DND-41 (cell line): ENCODE results near the gene PNMT.

Experiments used
- ATAC-seq: fragments of 200-7000 bp; cut with Tn5 transposase; 3 replicates; pipeline ENCODE4 v1.9.1; 2021; ENCODE audit warnings: low read depth; ENCODE audit not compliant: insufficient read depth
- DNase-seq: peaks from one replicate; pipeline ENCODE4 v3.0.0-alpha.2; 2020
- H2AFZ ChIP-seq: 2 replicates; pipeline ENCODE4 v1.6.0; 2012; ENCODE audit warnings: low read depth, low read length
- H3K27ac ChIP-seq: 2 replicates; pipeline ENCODE4 v1.5.1; 2012; ENCODE audit warnings: low read length, inconsistent platforms
- H3K27me3 ChIP-seq: fragments of 200-600 bp; sonication (generic); 2 replicates; pipeline ENCODE4 v1.6.0; 2012; ENCODE audit warnings: low read length, mild to moderate bottlenecking, inconsistent platforms; ENCODE audit not compliant: insufficient read depth, poor library complexity
- H3K36me3 ChIP-seq: 2 replicates; pipeline ENCODE4 v1.5.1; 2012; ENCODE audit warnings: low read length, inconsistent platforms; ENCODE audit not compliant: insufficient read depth
- H3K4me1 ChIP-seq: 2 replicates; pipeline ENCODE4 v1.5.1; 2012; ENCODE audit warnings: mild to moderate bottlenecking, low read length; ENCODE audit not compliant: insufficient read depth
- H3K4me2 ChIP-seq: 2 replicates; pipeline ENCODE4 v1.6.0; 2012; ENCODE audit warnings: mild to moderate bottlenecking, moderate library complexity, low read length, inconsistent platforms; ENCODE audit not compliant: insufficient read depth
- H3K4me3 ChIP-seq, 2 experiments: fragments of 200-600 bp in 1 of 2; shearing (Covaris generic) in 1 of 2; 2 replicates each; pipeline ENCODE4 v1.5.1; 2012 to 2016; ENCODE audit warnings: inconsistent platforms in 2 of 2, low read length in 2 of 2, mild to moderate bottlenecking in 2 of 2, low read depth in 1 of 2, moderate library complexity in 1 of 2
- H3K79me2 ChIP-seq: 2 replicates; pipeline ENCODE4 v1.6.0; 2012; ENCODE audit warnings: low read length, inconsistent platforms; ENCODE audit not compliant: insufficient read depth
- H3K9ac ChIP-seq: 2 replicates; pipeline ENCODE4 v1.6.0; 2012; ENCODE audit warnings: low read depth, mild to moderate bottlenecking, inconsistent platforms, low read length, moderate library complexity
- H3K9me3 ChIP-seq: 2 replicates; pipeline ENCODE4 v1.5.1; 2012; ENCODE audit warnings: low read length, moderate library complexity, mild to moderate bottlenecking, inconsistent platforms; ENCODE audit not compliant: insufficient read depth, severe bottlenecking
- H4K20me1 ChIP-seq: 2 replicates; pipeline ENCODE4 v1.6.0; 2012; ENCODE audit warnings: low read length; ENCODE audit not compliant: insufficient read depth
- EZH2 ChIP-seq: IDR thresholded peaks from 3 replicates; pipeline ENCODE4 v1.6.1; 2012; ENCODE audit warnings: borderline replicate concordance, low read depth, mild to moderate bottlenecking, moderate library complexity, low read length, inconsistent platforms; ENCODE audit not compliant: severe bottlenecking
- TF ChIP-seq, protein P1 (sequence below): IDR thresholded peaks from 2 replicates; pipeline ENCODE4 v1.5.1; 2012; ENCODE audit warnings: borderline replicate concordance, low read length, moderate library complexity, mild to moderate bottlenecking; ENCODE audit not compliant: poor library complexity, severe bottlenecking; ENCODE audit errors: extremely low read depth

Gene PNMT

DNA sequence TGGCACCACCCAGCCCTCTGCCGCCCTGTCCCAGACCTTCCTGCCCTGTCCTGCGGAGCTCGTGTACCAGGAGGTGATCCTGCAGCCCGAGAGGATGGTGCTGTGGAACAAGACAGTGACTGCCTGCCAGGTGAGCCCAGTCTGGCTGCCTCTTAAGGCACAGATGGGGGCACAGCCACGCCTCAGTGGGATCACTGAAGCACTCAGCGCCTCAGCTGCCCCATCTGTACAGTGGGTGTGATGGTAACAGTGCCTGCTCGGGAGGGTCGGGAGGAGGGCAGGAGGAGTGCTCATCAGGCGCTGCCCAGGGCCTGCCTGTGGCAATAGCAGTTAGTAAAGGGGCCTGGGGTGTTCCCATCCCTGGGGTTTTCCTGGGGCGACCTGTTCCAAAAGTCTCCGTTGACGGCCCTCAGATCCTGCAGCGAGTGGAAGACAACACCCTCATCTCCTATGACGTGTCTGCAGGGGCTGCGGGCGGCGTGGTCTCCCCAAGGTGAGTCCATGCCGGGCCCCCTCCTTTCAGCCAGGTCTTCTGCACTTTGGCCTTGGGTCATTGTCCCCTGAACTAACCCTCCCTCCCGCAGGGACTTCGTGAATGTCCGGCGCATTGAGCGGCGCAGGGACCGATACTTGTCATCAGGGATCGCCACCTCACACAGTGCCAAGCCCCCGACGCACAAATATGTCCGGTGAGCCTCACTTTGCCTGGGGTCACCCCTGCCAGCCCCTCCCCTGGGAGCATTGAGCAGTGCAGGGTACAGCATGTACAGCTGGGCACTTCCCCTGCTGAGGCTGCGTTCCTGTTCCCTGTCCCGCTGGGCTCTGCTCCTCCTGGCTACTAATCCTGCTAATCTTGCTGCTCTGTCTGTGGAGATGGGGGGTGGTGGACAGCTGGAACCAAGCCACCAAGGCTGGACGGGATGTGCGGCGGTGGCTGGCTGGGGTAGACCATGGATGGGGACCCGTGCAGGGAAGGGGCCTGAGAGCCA, 7.6 kb upstream of the PNMT start:
- DNase-seq, result no peak
- Histone ChIP-seq H3K27ac (no peak overlapping the region), H3K4me1 (no peaks in the 10 kb centered on the region), H3K4me2 (no peak overlapping the region), H3K9me3 (no peaks in the 10 kb centered on the region), H3K4me3 (no peak overlapping the region), H4K20me1 (peaks cover 22% of the 10 kb centered on the region), H2AFZ (no peak overlapping the region), H3K79me2 (no peaks in the 10 kb centered on the region), H3K27me3 (no peaks in the 10 kb centered on the region), H3K36me3 (peaks cover 61% of the 10 kb centered on the region), H3K9ac (no peak overlapping the region)
- no peak for ATAC-seq
- no peak for TF ChIP-seq EZH2
- TF ChIP-seq, protein P1, sequence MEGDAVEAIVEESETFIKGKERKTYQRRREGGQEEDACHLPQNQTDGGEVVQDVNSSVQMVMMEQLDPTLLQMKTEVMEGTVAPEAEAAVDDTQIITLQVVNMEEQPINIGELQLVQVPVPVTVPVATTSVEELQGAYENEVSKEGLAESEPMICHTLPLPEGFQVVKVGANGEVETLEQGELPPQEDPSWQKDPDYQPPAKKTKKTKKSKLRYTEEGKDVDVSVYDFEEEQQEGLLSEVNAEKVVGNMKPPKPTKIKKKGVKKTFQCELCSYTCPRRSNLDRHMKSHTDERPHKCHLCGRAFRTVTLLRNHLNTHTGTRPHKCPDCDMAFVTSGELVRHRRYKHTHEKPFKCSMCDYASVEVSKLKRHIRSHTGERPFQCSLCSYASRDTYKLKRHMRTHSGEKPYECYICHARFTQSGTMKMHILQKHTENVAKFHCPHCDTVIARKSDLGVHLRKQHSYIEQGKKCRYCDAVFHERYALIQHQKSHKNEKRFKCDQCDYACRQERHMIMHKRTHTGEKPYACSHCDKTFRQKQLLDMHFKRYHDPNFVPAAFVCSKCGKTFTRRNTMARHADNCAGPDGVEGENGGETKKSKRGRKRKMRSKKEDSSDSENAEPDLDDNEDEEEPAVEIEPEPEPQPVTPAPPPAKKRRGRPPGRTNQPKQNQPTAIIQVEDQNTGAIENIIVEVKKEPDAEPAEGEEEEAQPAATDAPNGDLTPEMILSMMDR, result no peak

DNA sequence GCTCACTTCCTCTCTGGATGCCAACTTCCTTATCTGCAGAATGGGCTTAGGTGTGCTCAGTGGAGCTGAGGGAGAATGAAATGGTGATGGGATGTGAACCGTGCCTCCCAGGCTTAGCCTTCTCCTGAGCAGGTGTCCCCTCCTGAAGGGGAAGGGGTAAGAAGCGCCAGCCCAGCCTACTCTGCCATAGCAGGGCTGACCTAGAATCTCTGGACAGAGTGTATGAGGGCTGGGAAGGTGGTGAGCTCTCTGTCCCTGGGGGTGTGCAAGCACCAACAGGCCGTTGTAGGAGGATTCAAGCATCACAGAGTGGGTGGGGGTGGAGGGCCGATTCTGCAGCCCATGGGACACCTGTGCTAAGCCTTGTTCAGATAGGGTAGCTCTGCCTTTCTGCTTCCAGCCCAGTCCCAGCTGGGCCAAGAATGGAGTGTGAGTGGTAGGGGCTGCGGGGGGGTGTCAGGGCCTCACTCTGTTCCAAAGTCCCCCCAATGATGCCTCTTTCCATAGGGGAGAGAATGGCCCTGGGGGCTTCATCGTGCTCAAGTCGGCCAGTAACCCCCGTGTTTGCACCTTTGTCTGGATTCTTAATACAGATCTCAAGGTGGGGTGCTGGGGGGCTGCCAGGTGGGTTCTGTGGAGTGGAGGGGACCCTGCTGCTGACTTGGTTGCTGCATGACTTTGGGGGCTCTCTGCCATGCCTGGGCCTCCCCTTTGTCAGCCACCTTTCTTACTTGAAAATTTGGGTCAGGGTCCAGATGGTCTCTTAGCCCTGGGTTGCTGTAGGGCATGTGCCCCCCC, 6.3 kb upstream of the PNMT start:
- Histone ChIP-seq H3K36me3 (peaks cover 57% of the 10 kb centered on the region), H2AFZ (no peak overlapping the region), H3K4me2 (no peak overlapping the region), H3K27me3 (no peaks in the 10 kb centered on the region), H3K4me3 (no peak overlapping the region), H3K27ac (no peak overlapping the region), H4K20me1 (peaks cover 21% of the 10 kb centered on the region), H3K4me1 (no peaks in the 10 kb centered on the region), H3K9ac (no peak overlapping the region), H3K79me2 (no peaks in the 10 kb centered on the region), H3K9me3 (no peaks in the 10 kb centered on the region)
- DNase-seq, result no peak
- ATAC-seq, result no peak
- TF ChIP-seq, protein P1, result no peak
- no peak for TF ChIP-seq EZH2

DNA sequence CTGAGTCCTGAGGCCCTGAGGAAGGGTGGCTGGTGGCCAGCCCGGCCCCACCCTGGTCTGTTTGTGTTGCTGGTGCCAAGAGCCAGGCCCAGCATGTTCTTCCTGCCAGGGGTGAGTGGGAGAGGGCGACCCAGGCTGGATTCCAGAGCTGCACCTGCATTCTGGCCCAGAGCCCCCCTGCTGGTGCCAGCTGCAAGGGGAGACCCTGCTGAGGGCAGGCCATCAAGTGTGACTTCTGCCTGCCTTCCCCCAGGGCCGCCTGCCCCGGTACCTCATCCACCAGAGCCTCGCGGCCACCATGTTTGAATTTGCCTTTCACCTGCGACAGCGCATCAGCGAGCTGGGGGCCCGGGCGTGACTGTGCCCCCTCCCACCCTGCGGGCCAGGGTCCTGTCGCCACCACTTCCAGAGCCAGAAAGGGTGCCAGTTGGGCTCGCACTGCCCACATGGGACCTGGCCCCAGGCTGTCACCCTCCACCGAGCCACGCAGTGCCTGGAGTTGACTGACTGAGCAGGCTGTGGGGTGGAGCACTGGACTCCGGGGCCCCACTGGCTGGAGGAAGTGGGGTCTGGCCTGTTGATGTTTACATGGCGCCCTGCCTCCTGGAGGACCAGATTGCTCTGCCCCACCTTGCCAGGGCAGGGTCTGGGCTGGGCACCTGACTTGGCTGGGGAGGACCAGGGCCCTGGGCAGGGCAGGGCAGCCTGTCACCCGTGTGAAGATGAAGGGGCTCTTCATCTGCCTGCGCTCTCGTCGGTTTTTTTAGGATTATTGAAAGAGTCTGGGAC, 5.5 kb upstream of the PNMT start:
- DNase-seq (no peak), ATAC-seq (no peak)
- no peak for TF ChIP-seq EZH2
- TF ChIP-seq, protein P1, result no peak
- Histone ChIP-seq H3K27me3 (no peaks in the 10 kb centered on the region), H3K36me3 (peaks cover 52% of the 10 kb centered on the region), H3K27ac (no peak overlapping the region), H3K9ac (no peak overlapping the region), H2AFZ (no peak overlapping the region), H3K79me2 (no peaks in the 10 kb centered on the region), H3K4me2 (no peak overlapping the region), H3K4me1 (no peaks in the 10 kb centered on the region), H3K9me3 (no peaks in the 10 kb centered on the region), H4K20me1 (peaks cover 21% of the 10 kb centered on the region), H3K4me3 (no peak overlapping the region)
